Thyroid gland (tissue), 4 donors: Measurements from ENCODE around the gene CSNK1D. TPM values are rescaled to one million over a fixed set of nuclear protein-coding genes. Genes with fewer than 3 reads are reported as not detected.
A peak's percentile ranks its signal among the peaks of the same experiment; 100 is the strongest.

Source experiments
- DNase-seq, 2 donors: peaks; one replicate each; pipeline ENCODE4 v3.0.0-alpha.2; 2019
- H3K27ac ChIP-seq, 3 donors: fragments of 200-600 bp; sonication (generic); 1 replicate in 2 of 3; 2 replicates in 1 of 3; pipeline ENCODE4 v1.5.1; 2016 to 2019; ENCODE audit warnings: mild to moderate bottlenecking in 1 of 3, moderate library complexity in 1 of 3
- H3K27me3 ChIP-seq: fragments of 200-600 bp; sonication (generic); one replicate; pipeline ENCODE4 v1.5.1; 2019
- H3K36me3 ChIP-seq, 2 donors: fragments of 200-600 bp; sonication (generic); one replicate each; pipeline ENCODE4 v1.5.1; 2016 to 2019
- H3K4me1 ChIP-seq, 2 donors: fragments of 200-600 bp; sonication (generic); one replicate each; pipeline ENCODE4 v1.5.1; 2017 to 2019
- H3K4me3 ChIP-seq, 3 donors: fragments of 200-600 bp; sonication (generic); replicated peaks in 1 of 3; 1 replicate in 2 of 3; 2 replicates in 1 of 3; pipeline ENCODE4 v1.5.1; 2016; ENCODE audit warnings: mild to moderate bottlenecking in 1 of 3
- H3K9me3 ChIP-seq: fragments of 200-600 bp; sonication (generic); one replicate; pipeline ENCODE4 v1.5.1; 2017
- CTCF ChIP-seq, 6 experiments: fragments of 200-600 bp in 3 of 6; fragments of 450-650 bp in 3 of 6; sonication (generic) in 3 of 6; IDR thresholded peaks; one replicate each; pipeline ENCODE4 v1.5.1; 2016 to 2019; ENCODE audit warnings: antibody characterized with exemption in 6 of 6, mild to moderate bottlenecking in 2 of 6, inconsistent platforms in 1 of 6, moderate library complexity in 1 of 6
- POLR2A ChIP-seq, 2 donors: fragments of 450-650 bp; IDR thresholded peaks; one replicate each; pipeline ENCODE4 v1.6.1; 2017; ENCODE audit warnings: antibody characterized with exemption in 2 of 2, mild to moderate bottlenecking in 2 of 2, moderate library complexity in 1 of 2
- WGBS, 2 donors: methylation state at CpG; one replicate each; pipeline ENCODE4 v1.1.5; 2017; 5-methylcytosine and 5-hydroxymethylcytosine counted together
- intact Hi-C: fragments of 100-400 bp; cut with DNase I; formaldehyde crosslinking; loops from one replicate; pipeline ENCODE4 v1.15.1; 2023
- total RNA-seq, 4 donors: library from RNA; depleted of rRNA; stranded (reverse); fragments of >200 nt; gene quantifications; one replicate each; pipeline ENCODE4 v1.2.3, GENCODE V29; 2016

CSNK1D gene
- total RNA-seq, 4 donors from 2014 or later, result 47.3 to 91.2 (median 88.7) TPM

GRCh38 chr17:82228842-82229697 is 44.4 kb downstream of the CSNK1D start, which contains the start of gene SLC16A3:
TSS of gene SLC16A3 (plus strand) at chr17:82229042. CDS start at chr17:82236009, 6,967 bp downstream.
- intact Hi-C loops, result no loop called here
- H3K36me3 ChIP-seq, result no peaks in the 10 kb centered on the region
- H3K9me3 ChIP-seq, result no peaks in the 10 kb centered on the region
- peaks cover 48 to 57% of the 10 kb centered on the region in 2 donors for H3K4me1 ChIP-seq
- 6% methylated on average over 27 of the region's 105 CpGs; no CpG with 5 or more reads in 1 of the 2 donors for WGBS, 2 donors
- no peaks in the 10 kb centered on the region for H3K27me3 ChIP-seq
- DNase-seq, result peak; percentile 66 to 73
- H3K4me3 ChIP-seq, result peak within 1 kb of the TSS in 2 of 3 donors; percentile 65 to 81
- H3K27ac ChIP-seq, result peak within 1 kb of the TSS; percentile 58 to 77 (median 77)
- TF ChIP-seq CTCF (IDR thresholded peaks at IDR 0.05) (no peak), POLR2A (IDR thresholded peaks at IDR 0.05) (peak; percentile 53 to 94)

DNA sequence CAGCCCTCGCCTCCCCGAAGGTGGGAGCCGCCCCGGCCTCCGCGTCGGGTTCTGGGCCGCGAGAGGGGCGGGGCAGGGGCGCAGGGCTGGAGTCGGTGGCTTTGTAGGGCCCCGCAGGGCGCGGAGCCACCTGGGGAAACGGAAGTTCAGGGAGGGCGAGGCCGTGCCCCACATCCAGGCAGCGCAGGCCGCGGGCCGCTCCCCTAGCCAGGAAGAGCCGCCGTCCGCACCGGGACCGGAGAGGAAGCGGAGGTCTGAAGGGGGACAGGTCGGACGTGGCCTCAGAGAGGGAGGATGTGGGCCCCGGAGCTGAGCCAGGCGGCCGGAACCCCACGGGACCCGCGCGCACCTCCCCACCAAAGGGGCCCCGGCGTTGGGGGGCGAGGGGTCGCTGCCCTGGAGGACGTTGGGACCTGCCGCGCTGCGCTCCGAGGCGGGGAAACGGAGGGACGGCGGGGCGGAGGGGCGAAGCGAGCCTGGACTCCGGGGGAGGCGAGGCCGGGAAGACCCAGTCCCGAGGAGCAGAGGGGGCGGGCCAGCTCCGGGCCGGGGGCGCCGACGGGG is 45.1 kb downstream of the CSNK1D start:
- DNase-seq, result peak; percentile 27 to 30
- peaks cover 44 to 49% of the 10 kb centered on the region in 2 donors for H3K4me1 ChIP-seq

DNA sequence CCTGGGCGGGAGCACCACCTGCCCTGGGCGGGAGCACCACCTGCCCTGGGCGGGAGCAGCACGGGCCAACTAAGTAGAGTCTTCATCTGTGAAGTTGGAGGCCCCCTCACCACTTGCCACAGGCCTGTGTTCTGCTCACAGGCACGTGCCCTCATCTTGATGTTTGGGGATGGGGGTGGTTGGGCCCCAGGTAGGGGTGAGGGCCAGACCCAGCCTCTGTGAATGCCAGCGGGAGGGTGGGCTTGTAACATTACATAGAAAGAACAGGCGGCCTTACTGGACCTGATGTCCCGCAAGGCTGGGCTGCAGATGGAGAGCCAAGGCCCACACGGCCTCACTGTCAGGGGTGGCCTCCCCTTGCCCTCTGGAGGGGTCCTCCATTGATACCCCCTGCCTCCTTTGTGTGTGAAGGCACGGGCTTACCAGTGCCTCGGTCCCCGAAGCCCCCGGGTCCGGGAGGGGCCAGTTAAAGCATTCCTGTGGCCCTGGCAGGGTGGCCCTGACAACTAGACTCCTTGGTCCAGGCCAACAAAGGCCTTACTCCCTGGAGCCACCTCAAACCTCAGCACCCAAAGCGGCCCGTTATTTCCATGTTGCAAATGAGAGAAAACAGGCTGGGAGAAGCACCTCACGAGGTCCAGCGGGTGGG is 45.7 kb downstream of the CSNK1D start:
- 77 to 88% methylated on average over 13 to 14 of the region's 18 CpGs for WGBS, 2 donors
- Histone ChIP-seq H3K36me3 (no peaks in the 10 kb centered on the region), H3K4me1 (peaks cover 38 to 43% of the 10 kb centered on the region in 2 donors), H3K4me3 (no peak overlapping the region), H3K27ac (peak overlapping the region; percentile 19 to 76 (median 73)), H3K27me3 (no peaks in the 10 kb centered on the region), H3K9me3 (no peaks in the 10 kb centered on the region)
- TF ChIP-seq CTCF (IDR thresholded peaks at IDR 0.05) (no peak), POLR2A (IDR thresholded peaks at IDR 0.05) (no peak)
- intact Hi-C loops, result no loop called here
- no peak for DNase-seq

More for the DNA sequence above, 45.1 kb downstream of the CSNK1D start:
- H3K36me3 ChIP-seq, result no peaks in the 10 kb centered on the region
- TF ChIP-seq POLR2A (IDR thresholded peaks at IDR 0.05) (no peak), CTCF (IDR thresholded peaks at IDR 0.05) (no peak)
- intact Hi-C loops, result no loop called here
- H3K9me3 ChIP-seq, result no peaks in the 10 kb centered on the region
- peak overlapping the region; percentile 58 to 76 (median 73) for H3K27ac ChIP-seq
- H3K27me3 ChIP-seq, result no peaks in the 10 kb centered on the region
- H3K4me3 ChIP-seq, result peak overlapping the region in 1 of 3 donors; percentile 81
- 45 to 46% methylated on average over 16 to 25 of the region's 63 CpGs for WGBS, 2 donors

DNA sequence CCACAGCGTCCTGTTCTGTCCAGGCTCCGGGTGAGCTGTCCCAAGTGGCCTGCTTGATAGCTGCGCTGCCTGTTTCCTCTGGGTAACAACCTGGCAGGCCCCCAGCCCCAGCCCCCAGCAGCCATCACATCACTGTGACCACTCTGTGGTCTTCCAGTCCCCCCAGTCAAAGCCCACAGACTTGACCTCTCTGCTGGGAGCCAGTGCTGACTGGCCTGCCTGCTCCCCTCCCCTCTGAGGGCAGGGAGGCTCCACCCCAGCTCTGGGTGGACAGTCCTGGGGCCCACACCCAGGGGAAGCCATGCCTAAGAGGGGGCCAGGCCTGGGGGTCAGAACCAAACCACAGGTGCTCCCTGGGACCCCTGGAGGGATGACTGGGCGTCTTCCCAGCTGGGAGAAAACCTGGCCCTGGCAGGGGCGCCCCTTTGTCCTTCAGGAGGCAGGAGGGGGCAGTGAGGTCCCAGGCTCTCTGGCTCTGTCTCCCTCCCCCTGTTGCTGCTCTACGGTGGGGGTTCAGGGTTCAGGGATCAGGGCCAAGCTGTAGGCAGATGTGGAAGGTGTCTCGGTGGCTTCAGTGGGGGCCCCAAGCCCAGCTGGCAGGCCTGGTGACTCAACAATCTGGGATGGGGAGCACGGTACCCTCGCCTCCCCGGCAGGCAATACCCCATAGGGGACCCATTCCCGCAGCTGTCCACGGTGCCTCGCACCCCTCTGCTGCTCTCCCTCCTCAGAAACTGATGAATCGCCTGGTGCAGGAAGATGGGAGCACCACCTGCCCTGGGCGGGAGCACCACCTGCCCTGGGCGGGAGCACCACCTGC is 46.5 kb downstream of the CSNK1D start:
- no peaks in the 10 kb centered on the region for H3K36me3 ChIP-seq
- intact Hi-C loops, result no loop called here
- no peak overlapping the region for H3K27ac ChIP-seq
- no peak for DNase-seq
- no peaks in the 10 kb centered on the region for H3K27me3 ChIP-seq
- H3K4me1 ChIP-seq, result peaks cover 31 to 36% of the 10 kb centered on the region in 2 donors
- 80 to 92% methylated on average over 6 to 12 of the region's 16 CpGs for WGBS, 2 donors
- no peak overlapping the region for H3K4me3 ChIP-seq
- no peaks in the 10 kb centered on the region for H3K9me3 ChIP-seq
- TF ChIP-seq POLR2A (IDR thresholded peaks at IDR 0.05) (no peak), CTCF (IDR thresholded peaks at IDR 0.05) (no peak)
